Esophagus squamous epithelium (tissue), 4 donors: ENCODE measurements around the gene NT5DC2.
A peak's percentile ranks its signal among the peaks of the same experiment; 100 is the strongest.

Source experiments
- POLR2A ChIP-seq, 4 donors: fragments of 450-650 bp; IDR thresholded peaks; one replicate each; pipeline ENCODE4 v1.6.1; 2017; ENCODE audit warnings: antibody characterized with exemption in 4 of 4, mild to moderate bottlenecking in 4 of 4, moderate library complexity in 3 of 4
- TF ChIP-seq, protein P1 (sequence below), 6 experiments: fragments of 450-650 bp in 4 of 6; fragments of 200-600 bp in 2 of 6; sonication (generic) in 2 of 6; IDR thresholded peaks; one replicate each; pipeline ENCODE4 v1.5.1; 2016 to 2019; ENCODE audit warnings: antibody characterized with exemption in 6 of 6, mild to moderate bottlenecking in 4 of 6, moderate library complexity in 4 of 6

DNA sequence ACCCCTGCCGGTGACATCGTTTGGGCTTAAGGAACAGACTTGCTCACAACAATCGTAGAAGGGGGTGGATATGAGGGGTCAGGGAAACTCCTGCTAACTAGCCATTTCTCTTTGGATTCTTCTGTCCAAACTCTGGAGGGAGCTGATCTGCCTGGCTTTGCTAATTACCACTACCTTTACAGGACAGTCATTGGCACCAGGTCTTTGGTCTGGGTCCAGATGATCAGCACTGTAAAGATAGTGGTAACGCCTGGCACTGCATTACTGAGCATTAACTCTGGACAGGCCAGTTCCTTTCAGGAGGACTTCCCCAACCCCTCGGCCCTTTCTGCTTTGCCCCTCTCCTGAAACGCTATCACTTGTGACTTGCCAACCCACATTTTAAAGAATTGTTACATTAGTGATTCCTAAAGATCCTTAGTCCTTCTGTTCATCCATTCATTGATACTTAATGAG lies 3.5 kb upstream of the NT5DC2 start:
- no peak for TF ChIP-seq POLR2A (IDR thresholded peaks at IDR 0.05)
- TF ChIP-seq, protein P1, sequence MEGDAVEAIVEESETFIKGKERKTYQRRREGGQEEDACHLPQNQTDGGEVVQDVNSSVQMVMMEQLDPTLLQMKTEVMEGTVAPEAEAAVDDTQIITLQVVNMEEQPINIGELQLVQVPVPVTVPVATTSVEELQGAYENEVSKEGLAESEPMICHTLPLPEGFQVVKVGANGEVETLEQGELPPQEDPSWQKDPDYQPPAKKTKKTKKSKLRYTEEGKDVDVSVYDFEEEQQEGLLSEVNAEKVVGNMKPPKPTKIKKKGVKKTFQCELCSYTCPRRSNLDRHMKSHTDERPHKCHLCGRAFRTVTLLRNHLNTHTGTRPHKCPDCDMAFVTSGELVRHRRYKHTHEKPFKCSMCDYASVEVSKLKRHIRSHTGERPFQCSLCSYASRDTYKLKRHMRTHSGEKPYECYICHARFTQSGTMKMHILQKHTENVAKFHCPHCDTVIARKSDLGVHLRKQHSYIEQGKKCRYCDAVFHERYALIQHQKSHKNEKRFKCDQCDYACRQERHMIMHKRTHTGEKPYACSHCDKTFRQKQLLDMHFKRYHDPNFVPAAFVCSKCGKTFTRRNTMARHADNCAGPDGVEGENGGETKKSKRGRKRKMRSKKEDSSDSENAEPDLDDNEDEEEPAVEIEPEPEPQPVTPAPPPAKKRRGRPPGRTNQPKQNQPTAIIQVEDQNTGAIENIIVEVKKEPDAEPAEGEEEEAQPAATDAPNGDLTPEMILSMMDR (IDR thresholded peaks at IDR 0.05), result peak in 2 of 6 experiments; percentile 2 to 26
